K562 (cell line): Measurements from ENCODE around the gene LIMK1. TPM values are rescaled to one million over a fixed set of nuclear protein-coding genes. Genes with fewer than 3 reads are reported as not detected.

ENCODE experiments used
- ATAC-seq: fragments of 200-7000 bp; cut with Tn5 transposase; 3 replicates; pipeline ENCODE4 v1.9.1; 2020; ENCODE audit warnings: moderate library complexity
- BruUV-seq: library from RNA; stranded (reverse); fragments of 400-500 nt; replicated peaks from 2 replicates; lab custom pipeline; 2021; lab: Mats Ljungman, UMichigan
- CTCF ChIA-PET: fragments of 300-600 bp; formaldehyde crosslinking; extraction: SDS; loops from one replicate; lab custom pipeline; 2021; ENCODE audit warnings: low intra/inter-chr PET ratio; lab: Yijun Ruan, JAX
- POLR2A ChIA-PET: fragments of 300-600, 350-650 bp; sonication (Branson Sonifier 250); formaldehyde crosslinking; extraction: SDS; loops from one replicate; lab custom pipeline; 2021; ENCODE audit warnings: antibody characterized with exemption, inconsistent platforms; lab: Yijun Ruan, JAX
- DNase-seq, 4 experiments: peaks; one replicate each; pipeline versions ENCODE4 v3.0.0 to v3.0.0-alpha.2; 2011 to 2018; ENCODE audit warnings: low spot score in 3 of 4, mixed read lengths in 3 of 4; ENCODE audit errors: extremely low read depth in 1 of 4
- FAIRE-seq: peaks from 2 replicates; lab custom pipeline; 2011; peaks lifted over from hg19 to GRCh38; lab: Jason Lieb, UNC
- H2AFZ ChIP-seq: 2 replicates; pipeline ENCODE4 v1.6.0; 2011; ENCODE audit warnings: low read depth, low read length, control low read depth, inconsistent platforms
- H3K27ac ChIP-seq: fragments of 200-600 bp; 3 replicates; pipeline ENCODE4 v1.8.0; 2011; ENCODE audit warnings: low read depth, mild to moderate bottlenecking, control low read depth, inconsistent platforms, low read length, moderate library complexity, mixed read lengths; ENCODE audit errors: extremely low read depth
- H3K27me3 ChIP-seq, 2 experiments: fragments of 300-600 bp in 1 of 2; 2 replicates in 1 of 2; 3 replicates in 1 of 2; pipeline versions ENCODE4 v1.6.0 to v1.8.0; 2011; ENCODE audit warnings: inconsistent platforms in 2 of 2, low read length in 2 of 2, mild to moderate bottlenecking in 1 of 2, mixed read lengths in 1 of 2, moderate library complexity in 1 of 2; ENCODE audit not compliant: control insufficient read depth in 2 of 2, insufficient read depth in 2 of 2
- H3K36me3 ChIP-seq: fragments of 300-600 bp; 3 replicates; pipeline ENCODE4 v1.8.0; 2011; ENCODE audit warnings: mild to moderate bottlenecking, low read length, inconsistent platforms; ENCODE audit not compliant: control insufficient read depth, insufficient read depth
- H3K4me1 ChIP-seq, 2 experiments: fragments of 200-600 bp in 1 of 2; replicated peaks in 1 of 2; 2 replicates in 1 of 2; 3 replicates in 1 of 2; pipeline versions ENCODE4 v1.5.1 to v1.8.0; 2011; ENCODE audit warnings: inconsistent platforms in 2 of 2, low read length in 2 of 2, mild to moderate bottlenecking in 1 of 2, mixed read lengths in 1 of 2, moderate library complexity in 1 of 2; ENCODE audit not compliant: control insufficient read depth in 2 of 2, insufficient read depth in 2 of 2
- H3K4me2 ChIP-seq: 2 replicates; pipeline ENCODE4 v1.6.1; 2011; ENCODE audit warnings: low read length, control low read depth, inconsistent platforms, mixed read lengths; ENCODE audit not compliant: insufficient read depth
- H3K4me3 ChIP-seq: fragments of 200-600 bp; sonication (generic), shearing (Covaris generic); 2 replicates; pipeline ENCODE4 v1.5.1; 2016; ENCODE audit warnings: control low read depth, inconsistent platforms
- H3K79me2 ChIP-seq: fragments of 200-600 bp; 3 replicates; pipeline ENCODE4 v1.8.0; 2011; ENCODE audit warnings: low read length, inconsistent platforms; ENCODE audit not compliant: control insufficient read depth, insufficient read depth
- H3K9ac ChIP-seq, 2 experiments: 2 replicates each; pipeline versions ENCODE4 v1.6.0 to v1.6.1; 2011; ENCODE audit warnings: low read depth in 2 of 2, low read length in 2 of 2, control low read depth in 1 of 2, inconsistent platforms in 1 of 2, mild to moderate bottlenecking in 1 of 2, mixed read lengths in 1 of 2; ENCODE audit not compliant: insufficient read depth in 1 of 2
- H3K9me1 ChIP-seq: one replicate; pipeline ENCODE4 v1.6.0; 2011; ENCODE audit warnings: inconsistent platforms, mild to moderate bottlenecking, low read length, moderate library complexity; ENCODE audit not compliant: control insufficient read depth, insufficient read depth
- H3K9me3 ChIP-seq: replicated peaks from 2 replicates; pipeline ENCODE4 v1.5.1; 2011; ENCODE audit warnings: low read depth, low read length, inconsistent platforms; ENCODE audit not compliant: control insufficient read depth, insufficient read depth
- H4K20me1 ChIP-seq: replicated peaks from 2 replicates; pipeline ENCODE4 v1.6.1; 2011; ENCODE audit warnings: low read length, inconsistent platforms, mixed read lengths; ENCODE audit not compliant: control insufficient read depth, insufficient read depth
- CBFA2T2 ChIP-seq: fragments of 450-650 bp; conservative IDR thresholded peaks from 2 replicates; pipeline ENCODE4 v1.6.1; 2017; ENCODE audit warnings: mild to moderate bottlenecking
- CBFA2T3 ChIP-seq: fragments of 450-650 bp; IDR thresholded peaks from 2 replicates; pipeline ENCODE4 v1.6.1; 2017
- DACH1 ChIP-seq: fragments of 450-650 bp; IDR thresholded peaks from 2 replicates; pipeline ENCODE4 v1.6.1; 2018; ENCODE audit not compliant: partially characterized antibody
- HMG20B ChIP-seq: fragments of 250-450 bp; sonication (Bioruptor Pico); IDR thresholded peaks from 2 replicates; pipeline ENCODE4 v1.5.0; 2021; ENCODE audit warnings: mild to moderate bottlenecking
- KAT7 ChIP-seq: sonication (generic); formaldehyde crosslinking; IDR thresholded peaks from 2 replicates; pipeline ENCODE4 v1.8.0; 2022; ENCODE audit warnings: missing genetic modification reagents, mild to moderate bottlenecking, borderline replicate concordance
- KLF1 ChIP-seq: fragments of 450-650 bp; IDR thresholded peaks from 2 replicates; pipeline ENCODE4 v1.6.1; 2016; ENCODE audit warnings: missing genetic modification characterization, missing compliant biosample characterization
- MLX ChIP-seq, 2 experiments: fragments of 450-650 bp in 1 of 2; sonication (generic) in 1 of 2; formaldehyde crosslinking; conservative IDR thresholded peaks; 2 replicates each; pipeline versions ENCODE4 v1.4.0 to v1.8.1; 2020 to 2022; ENCODE audit warnings: mild to moderate bottlenecking in 1 of 2, missing genetic modification reagents in 1 of 2
- SNIP1 ChIP-seq: fragments of 450-650 bp; IDR thresholded peaks from 2 replicates; pipeline ENCODE4 v1.7.1; 2017; ENCODE audit warnings: low read depth, mild to moderate bottlenecking
- TAL1 ChIP-seq: fragments of 450-650 bp; IDR thresholded peaks from 2 replicates; pipeline ENCODE4 v1.6.1; 2016; ENCODE audit warnings: mild to moderate bottlenecking
- TCF3 ChIP-seq: sonication (generic); formaldehyde crosslinking; IDR thresholded peaks from 2 replicates; pipeline ENCODE4 v1.4.0; 2020; ENCODE audit warnings: mild to moderate bottlenecking, missing genetic modification reagents
- ZNF140 ChIP-seq: fragments of 250-450 bp; sonication (Bioruptor Pico); IDR thresholded peaks from 2 replicates; pipeline ENCODE4 v1.8.0; 2021; ENCODE audit warnings: moderate library complexity, mild to moderate bottlenecking, inconsistent platforms
- ZNF384 ChIP-seq: IDR thresholded peaks from 2 replicates; pipeline ENCODE4 v1.6.1; 2012; ENCODE audit warnings: low read depth, low read length, improper control_type of control experiment
- WGBS: fragments of 100-300 bp; shearing (Covaris generic); methylation state at CpG from one replicate; pipeline ENCODE4 v1.1.6; 2016; ENCODE audit warnings: low coverage, mixed read lengths; ENCODE audit not compliant: insufficient coverage; ENCODE audit errors: missing lambda C conversion rate; 5-methylcytosine and 5-hydroxymethylcytosine counted together
- in situ Hi-C: fragments of 300-500 bp; cut with MboI; formaldehyde crosslinking; loops from 4 replicates; pipeline ENCODE4 v1.15.0; 2018; ENCODE audit warnings: inconsistent platforms, mixed read lengths
- intact Hi-C: fragments of 100-400 bp; cut with micrococcal nuclease; formaldehyde crosslinking; loops from 2 replicates; pipeline ENCODE4 v1.14.2; 2022
- polyA plus RNA-seq, 8 experiments: library from polyadenylated mRNA; depleted of rRNA in 4 of 8; stranded (reverse) in 5 of 8; unstranded in 3 of 8; fragments of >200 nt; fragmentation: Nextera tagmentation in 2 of 8; fragmentation: Illumina TruSeq in 1 of 8; extraction: Ambion mirVana in 2 of 8; extraction: Trizol in 1 of 8; gene quantifications; 2 replicates each; pipeline versions ENCODE4 v1.2.1 to v1.2.3, GENCODE V29; 2011 to 2014; ENCODE audit warnings: inconsistent platforms in 1 of 8, missing spikeins in 1 of 8
- total RNA-seq, 7 experiments: library from RNA; depleted of rRNA in 6 of 7; stranded (reverse); fragments of >200 nt in 6 of 7; fragmentation: Illumina TruSeq in 2 of 7; extraction: Trizol in 2 of 7; gene quantifications; 2 replicates each; pipeline versions ENCODE4 v1.2.1 to v1.2.3, GENCODE V29; 2011 to 2021; ENCODE audit warnings: low replicate concordance in 1 of 7
- TF ChIP-seq, protein P1 (sequence below): IDR thresholded peaks from 2 replicates; pipeline ENCODE4 v1.6.1; 2011; ENCODE audit warnings: borderline replicate concordance, low read depth, mild to moderate bottlenecking, moderate library complexity, low read length; ENCODE audit not compliant: insufficient read depth, poor library complexity, severe bottlenecking
- TF ChIP-seq, protein P2 (sequence below), 3 experiments: IDR thresholded peaks in 2 of 3; conservative IDR thresholded peaks in 1 of 3; 2 replicates each; pipeline ENCODE4 v1.5.1; 2011 to 2012; ENCODE audit warnings: low read length in 3 of 3, mild to moderate bottlenecking in 3 of 3, control low read depth in 2 of 3, improper control_type of control experiment in 1 of 3, inconsistent platforms in 1 of 3, low read depth in 1 of 3, mixed read lengths in 1 of 3, moderate library complexity in 1 of 3; ENCODE audit not compliant: insufficient read depth in 2 of 3

The LIMK1 gene
- total and polyA plus RNA-seq, 9 of the 15 experiments (the other 6 are each of a cell fraction or from before 2014, with no cell fraction given): 0.14 to 30.0 (median 15.9) TPM

DNA sequence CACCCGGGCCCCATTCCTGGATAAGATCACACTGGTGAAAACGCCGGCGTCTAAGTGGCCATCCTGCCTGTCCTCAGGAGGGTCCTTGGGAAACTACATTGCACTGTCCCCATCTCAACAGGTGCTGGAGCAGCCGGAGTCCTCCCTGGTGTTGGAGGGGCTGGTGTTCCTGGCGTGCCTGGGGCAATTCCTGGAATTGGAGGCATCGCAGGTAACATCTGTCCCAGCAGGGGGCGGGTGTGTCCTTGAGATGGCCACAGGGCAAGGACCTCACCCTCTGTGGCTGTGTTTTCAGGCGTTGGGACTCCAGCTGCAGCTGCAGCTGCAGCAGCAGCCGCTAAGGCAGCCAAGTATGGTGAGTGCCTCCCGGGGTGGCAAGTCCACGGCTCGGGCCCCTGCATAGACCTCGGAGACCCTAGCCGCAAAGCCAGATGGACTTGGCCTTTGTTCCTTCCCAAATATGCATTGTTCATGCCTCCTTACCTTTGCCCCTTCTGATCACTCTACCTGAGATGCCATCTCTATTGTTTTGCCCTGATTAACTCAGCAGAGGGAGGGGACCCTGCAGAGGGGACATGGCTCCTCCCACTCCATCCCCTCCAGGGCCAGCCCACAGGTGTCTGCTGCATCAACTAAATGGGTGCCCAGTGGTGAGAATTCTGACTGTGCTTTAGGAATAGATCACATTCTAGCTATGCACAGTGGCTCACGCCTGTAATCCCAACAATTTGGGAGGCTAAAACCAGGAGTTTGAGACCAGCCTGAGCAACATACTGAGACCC, 31.8 kb upstream of the LIMK1 start:
- CTCF ChIA-PET: interaction anchor here (0.7 to 2.9 kb wide), 4 partner anchors 10 to 348 kb away, joined by 3 to 26 read pairs (median 3); no protein-coding TSS in a partner anchor
- Histone ChIP-seq H3K4me2 (no peak overlapping the region), H3K9me1 (peaks cover 3% of the 10 kb centered on the region), H2AFZ (no peak overlapping the region), H3K27ac (no peak overlapping the region), H4K20me1 (peaks cover 13% of the 10 kb centered on the region; the same call in 1 of the 2 replicates), H3K4me1 (peaks cover 0 to 16% of the 10 kb centered on the region in 2 experiments; a peak in 2 of 5 replicates), H3K27me3 (peaks cover 8 to 33% of the 10 kb centered on the region in 2 experiments; a peak in 4 of 5 replicates), H3K9me3 (no peaks in the 10 kb centered on the region), H3K79me2 (no peaks in the 10 kb centered on the region), H3K4me3 (no peak overlapping the region), H3K36me3 (no peaks in the 10 kb centered on the region), H3K9ac (no peak overlapping the region; a peak in 1 of 4 replicates)
- FAIRE-seq: peak; percentile 74
- ATAC-seq: peak; percentile 92
- in situ Hi-C loops: no loop called here
- BruUV-seq: no TSS peak
- intact Hi-C loops: loop anchor here (5.0 kb wide), 1 partner anchor 350 kb away; no protein-coding TSS in a partner anchor
- WGBS: 2% methylated on average over 15 of the region's 16 CpGs
- POLR2A ChIA-PET: interaction anchor here (0.6 kb wide), 1 partner anchor 48 kb away, joined by 3 read pairs; no protein-coding TSS in a partner anchor
- peak; percentile 75 to 82 (median 79) for DNase-seq
- TF ChIP-seq DACH1 (no peak), TCF3 (CRISPR knock-in tag) (peak; percentile 54; the same call in 1 of the 2 replicates), KAT7 (CRISPR knock-in tag) (no peak), KLF1 (tag) (no peak), HMG20B (no peak), ZNF384 (peak; percentile 48; the same call in 1 of the 2 replicates), CBFA2T3 (peak; percentile 70), ZNF140 (CRISPR knock-in tag) (no peak), TAL1 (peak; percentile 20; the same call in 1 of the 2 replicates), MLX (CRISPR knock-in tag; conservative IDR thresholded peaks at IDR 0.05) (no peak), CBFA2T2 (peak; percentile 67), SNIP1 (no peak)
- TF ChIP-seq, protein P1, sequence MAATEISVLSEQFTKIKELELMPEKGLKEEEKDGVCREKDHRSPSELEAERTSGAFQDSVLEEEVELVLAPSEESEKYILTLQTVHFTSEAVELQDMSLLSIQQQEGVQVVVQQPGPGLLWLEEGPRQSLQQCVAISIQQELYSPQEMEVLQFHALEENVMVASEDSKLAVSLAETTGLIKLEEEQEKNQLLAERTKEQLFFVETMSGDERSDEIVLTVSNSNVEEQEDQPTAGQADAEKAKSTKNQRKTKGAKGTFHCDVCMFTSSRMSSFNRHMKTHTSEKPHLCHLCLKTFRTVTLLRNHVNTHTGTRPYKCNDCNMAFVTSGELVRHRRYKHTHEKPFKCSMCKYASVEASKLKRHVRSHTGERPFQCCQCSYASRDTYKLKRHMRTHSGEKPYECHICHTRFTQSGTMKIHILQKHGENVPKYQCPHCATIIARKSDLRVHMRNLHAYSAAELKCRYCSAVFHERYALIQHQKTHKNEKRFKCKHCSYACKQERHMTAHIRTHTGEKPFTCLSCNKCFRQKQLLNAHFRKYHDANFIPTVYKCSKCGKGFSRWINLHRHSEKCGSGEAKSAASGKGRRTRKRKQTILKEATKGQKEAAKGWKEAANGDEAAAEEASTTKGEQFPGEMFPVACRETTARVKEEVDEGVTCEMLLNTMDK: peak; percentile 79
- TF ChIP-seq, protein P2, sequence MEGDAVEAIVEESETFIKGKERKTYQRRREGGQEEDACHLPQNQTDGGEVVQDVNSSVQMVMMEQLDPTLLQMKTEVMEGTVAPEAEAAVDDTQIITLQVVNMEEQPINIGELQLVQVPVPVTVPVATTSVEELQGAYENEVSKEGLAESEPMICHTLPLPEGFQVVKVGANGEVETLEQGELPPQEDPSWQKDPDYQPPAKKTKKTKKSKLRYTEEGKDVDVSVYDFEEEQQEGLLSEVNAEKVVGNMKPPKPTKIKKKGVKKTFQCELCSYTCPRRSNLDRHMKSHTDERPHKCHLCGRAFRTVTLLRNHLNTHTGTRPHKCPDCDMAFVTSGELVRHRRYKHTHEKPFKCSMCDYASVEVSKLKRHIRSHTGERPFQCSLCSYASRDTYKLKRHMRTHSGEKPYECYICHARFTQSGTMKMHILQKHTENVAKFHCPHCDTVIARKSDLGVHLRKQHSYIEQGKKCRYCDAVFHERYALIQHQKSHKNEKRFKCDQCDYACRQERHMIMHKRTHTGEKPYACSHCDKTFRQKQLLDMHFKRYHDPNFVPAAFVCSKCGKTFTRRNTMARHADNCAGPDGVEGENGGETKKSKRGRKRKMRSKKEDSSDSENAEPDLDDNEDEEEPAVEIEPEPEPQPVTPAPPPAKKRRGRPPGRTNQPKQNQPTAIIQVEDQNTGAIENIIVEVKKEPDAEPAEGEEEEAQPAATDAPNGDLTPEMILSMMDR (IDR thresholded peaks at IDR 0.05 in 2 of 3, conservative IDR thresholded peaks at IDR 0.05 in 1 of 3; ENCODE audit: insufficient read depth in 2 of 3, low read depth in 1 of 3, low read length in 3 of 3): peak; percentile 73 to 83 (median 83)
